ENCODE data around the gene CD38. TPM values are rescaled to one million over a fixed set of nuclear protein-coding genes. Genes with fewer than 3 reads are reported as not detected.

Gene CD38
- total and polyA plus RNA-seq, 3 donors from 2014 or later, result 0.68 to 2.2 (median 1.0) TPM

DNA sequence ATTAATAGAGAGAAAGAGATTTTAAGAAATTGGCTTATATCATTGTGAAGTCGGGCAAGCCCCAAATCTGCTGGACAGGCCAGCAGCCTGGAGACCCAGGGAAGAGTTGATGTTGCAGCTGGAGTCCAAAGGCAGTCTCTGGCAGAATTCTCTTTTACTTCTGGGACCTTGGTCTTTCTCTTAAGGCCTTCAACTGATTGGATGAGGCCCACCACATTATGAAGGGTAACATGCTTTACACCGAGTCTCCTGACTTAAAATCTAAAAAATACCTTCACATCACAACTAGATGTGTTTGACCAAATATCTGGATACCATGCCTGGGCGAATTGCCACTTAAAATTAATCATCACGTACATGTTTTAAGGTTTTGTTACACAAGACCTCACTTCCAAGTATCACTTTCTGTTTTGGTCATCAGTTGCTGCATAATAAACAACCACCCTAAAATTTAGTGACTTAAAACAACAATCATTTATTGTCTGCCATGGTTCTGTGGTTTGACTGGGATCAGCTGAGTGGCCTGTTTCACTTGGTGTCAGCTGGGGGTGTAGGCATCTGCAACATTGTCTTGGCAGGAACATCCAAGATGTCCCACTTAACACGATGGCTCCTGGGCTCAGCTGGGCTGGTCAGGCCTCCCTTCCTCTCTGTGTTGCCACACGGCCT, 3.4 kb downstream of the CD38 start:
- Histone ChIP-seq H3K9me3 (no peaks in the 10 kb centered on the region), H3K4me3 (no peak overlapping the region), H3K4me1 (peaks cover 7% of the 10 kb centered on the region), H3K27ac (no peak overlapping the region), H3K27me3 (no peaks in the 10 kb centered on the region), H3K36me3 (ENCODE audit: low read depth, missing control alignments) (no peaks in the 10 kb centered on the region)
- DNase-seq, result no peak
- intact Hi-C loops (cut with DNase I; ENCODE audit: low total_unique reads), result no loop called here
- 86% methylated on average over 6 of the region's 6 CpGs for WGBS, 2 donors
- no peak for TF ChIP-seq CTCF (IDR thresholded peaks at IDR 0.05)
- TF ChIP-seq POLR2A (IDR thresholded peaks at IDR 0.05), result no peak

DNA sequence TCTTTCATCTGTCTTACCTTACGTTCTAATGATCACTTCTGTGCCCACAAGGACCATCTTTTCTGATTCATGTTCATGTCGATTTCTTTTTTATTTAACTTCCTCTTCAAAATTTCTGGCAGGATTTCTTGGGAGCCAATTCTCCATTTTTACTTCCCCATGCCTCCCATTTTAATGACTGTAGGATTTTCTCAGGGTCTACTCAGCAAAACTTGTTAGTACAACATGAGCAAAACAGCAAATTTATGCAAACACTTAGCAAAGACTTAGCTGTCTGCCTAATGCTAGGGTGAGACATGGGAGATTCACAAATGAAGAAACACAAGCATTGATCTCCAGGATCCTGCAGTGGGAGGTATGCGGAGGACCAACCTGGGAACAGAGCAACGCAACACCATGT, 5.5 kb downstream of the CD38 start:
- intact Hi-C loops (cut with DNase I; ENCODE audit: low total_unique reads), result no loop called here
- Histone ChIP-seq H3K9me3 (no peaks in the 10 kb centered on the region), H3K27ac (no peak overlapping the region), H3K36me3 (ENCODE audit: low read depth, missing control alignments) (no peaks in the 10 kb centered on the region), H3K27me3 (no peaks in the 10 kb centered on the region), H3K4me3 (no peak overlapping the region), H3K4me1 (peaks cover 5% of the 10 kb centered on the region)
- 67 to 73% methylated on average over 4 of the region's 4 CpGs for WGBS, 2 donors
- DNase-seq, result no peak
- TF ChIP-seq POLR2A (IDR thresholded peaks at IDR 0.05) (no peak), CTCF (IDR thresholded peaks at IDR 0.05) (no peak)

- intact Hi-C loops (cut with DNase I; ENCODE audit: low total_unique reads), result no loop called here
- no peak for DNase-seq
- 84 to 89% methylated on average over 5 of the region's 5 CpGs for WGBS, 2 donors
These were observed 7.0 kb downstream of the CD38 start for GRCh38 chr4:15784959-15785634.

GRCh38 chr4:15786743-15787142, 8.6 kb downstream of the CD38 start:
- no peak for DNase-seq
- intact Hi-C loops (cut with DNase I; ENCODE audit: low total_unique reads), result no loop called here
- TF ChIP-seq CTCF (IDR thresholded peaks at IDR 0.05) (no peak), POLR2A (IDR thresholded peaks at IDR 0.05) (no peak)
- Histone ChIP-seq H3K36me3 (ENCODE audit: low read depth, missing control alignments) (no peaks in the 10 kb centered on the region), H3K4me1 (no peaks in the 10 kb centered on the region), H3K9me3 (no peaks in the 10 kb centered on the region), H3K27me3 (no peaks in the 10 kb centered on the region), H3K4me3 (peak overlapping the region in 1 of 2 donors; percentile 23), H3K27ac (no peak overlapping the region)
- 71 to 80% methylated on average over 13 to 26 of the region's 26 CpGs for WGBS, 2 donors

More at GRCh38 chr4:15784959-15785634, 7.0 kb downstream of the CD38 start:
- H3K36me3 ChIP-seq (ENCODE audit: low read depth, missing control alignments), result no peaks in the 10 kb centered on the region
- no peak overlapping the region for H3K27ac ChIP-seq
- H3K27me3 ChIP-seq, result no peaks in the 10 kb centered on the region
- no peaks in the 10 kb centered on the region for H3K9me3 ChIP-seq
- H3K4me1 ChIP-seq, result no peaks in the 10 kb centered on the region
- TF ChIP-seq CTCF (IDR thresholded peaks at IDR 0.05) (no peak), POLR2A (IDR thresholded peaks at IDR 0.05) (no peak)
- H3K4me3 ChIP-seq, result no peak overlapping the region
